Measurements from ENCODE around the gene ICAM4.

Gene ICAM4

DNA sequence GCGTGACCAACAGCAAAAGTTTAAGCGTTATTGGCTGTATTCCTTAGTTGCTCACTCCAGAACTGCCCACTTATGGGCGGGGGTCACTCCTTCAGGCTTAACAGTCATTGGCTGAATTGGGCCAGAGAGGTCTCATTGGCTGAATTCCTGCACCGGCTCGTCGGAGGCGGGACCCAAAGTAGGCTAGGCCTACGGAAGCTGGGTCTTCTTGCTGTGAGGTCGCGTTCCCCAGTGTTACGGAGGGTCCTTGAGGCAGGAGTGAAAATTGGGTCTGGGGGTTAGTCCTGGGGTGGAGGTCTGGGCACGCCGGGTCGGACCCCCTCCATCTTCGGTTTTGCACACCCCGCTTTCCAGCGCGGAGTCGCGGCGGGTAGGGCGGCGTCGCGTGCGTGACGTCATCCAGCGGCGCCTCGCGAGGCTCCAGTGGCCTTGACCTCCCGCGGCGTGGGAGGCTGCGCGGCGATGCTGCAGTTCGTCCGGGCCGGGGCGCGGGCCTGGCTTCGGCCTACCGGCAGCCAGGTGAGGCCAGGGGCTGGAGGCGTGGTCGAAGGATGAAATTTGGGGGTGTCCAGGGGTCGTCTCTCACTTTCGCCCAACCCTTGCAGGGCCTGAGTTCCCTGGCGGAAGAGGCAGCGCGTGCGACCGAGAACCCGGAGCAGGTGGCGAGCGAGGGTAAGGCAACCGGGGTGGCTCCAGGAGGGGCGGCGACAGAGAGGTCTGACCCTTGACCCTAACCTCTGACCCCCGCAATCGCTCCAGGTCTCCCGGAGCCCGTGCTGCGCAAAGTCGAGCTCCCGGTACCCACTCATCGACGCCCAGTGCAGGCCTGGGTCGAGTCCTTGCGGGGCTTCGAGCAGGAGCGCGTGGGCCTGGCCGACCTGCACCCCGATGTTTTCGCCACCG lies 34.7 kb upstream of the ICAM4 start, which contains the start of gene MRPL4:
Gene MRPL4 (plus strand): TSS at position 423 of the 903 bp plus-strand sequence. CDS start 40 bp downstream, at position 463.
- H2AFZ ChIP-seq (ENCODE audit: low read depth, low read length): peak within 1 kb of the TSS; percentile 79
- H3K79me2 ChIP-seq (ENCODE audit: insufficient read depth, low read length): peaks cover 24% of the 10 kb centered on the region
- peak; percentile 99 for DNase-seq
- H3K9ac ChIP-seq (ENCODE audit: low read depth, low read length): peak within 1 kb of the TSS; percentile 73
- peaks cover 9% of the 10 kb centered on the region; the same call in 1 of the 2 replicates for H4K20me1 ChIP-seq (ENCODE audit: insufficient read depth, low read length)
- peak within 1 kb of the TSS; percentile 81 for H3K27ac ChIP-seq (ENCODE audit: low read length)
- peaks cover 31% of the 10 kb centered on the region for H3K4me1 ChIP-seq (ENCODE audit: insufficient read depth, low read length)
- no peaks in the 10 kb centered on the region for H3K9me3 ChIP-seq (ENCODE audit: insufficient read depth, low read length, severe bottlenecking)
- peak within 1 kb of the TSS; percentile 97 for H3K4me2 ChIP-seq (ENCODE audit: insufficient read depth, low read length)
- H3K4me3 ChIP-seq (ENCODE audit: low read depth in 1 of 2, low read length in 2 of 2): peak within 1 kb of the TSS; percentile 27 to 64; a peak in 3 of 4 replicates
- no peaks in the 10 kb centered on the region for H3K27me3 ChIP-seq (ENCODE audit: insufficient read depth, low read length, poor library complexity)
- ATAC-seq (ENCODE audit: insufficient read depth, low read depth): peak; percentile 98
- TF ChIP-seq, protein P1, sequence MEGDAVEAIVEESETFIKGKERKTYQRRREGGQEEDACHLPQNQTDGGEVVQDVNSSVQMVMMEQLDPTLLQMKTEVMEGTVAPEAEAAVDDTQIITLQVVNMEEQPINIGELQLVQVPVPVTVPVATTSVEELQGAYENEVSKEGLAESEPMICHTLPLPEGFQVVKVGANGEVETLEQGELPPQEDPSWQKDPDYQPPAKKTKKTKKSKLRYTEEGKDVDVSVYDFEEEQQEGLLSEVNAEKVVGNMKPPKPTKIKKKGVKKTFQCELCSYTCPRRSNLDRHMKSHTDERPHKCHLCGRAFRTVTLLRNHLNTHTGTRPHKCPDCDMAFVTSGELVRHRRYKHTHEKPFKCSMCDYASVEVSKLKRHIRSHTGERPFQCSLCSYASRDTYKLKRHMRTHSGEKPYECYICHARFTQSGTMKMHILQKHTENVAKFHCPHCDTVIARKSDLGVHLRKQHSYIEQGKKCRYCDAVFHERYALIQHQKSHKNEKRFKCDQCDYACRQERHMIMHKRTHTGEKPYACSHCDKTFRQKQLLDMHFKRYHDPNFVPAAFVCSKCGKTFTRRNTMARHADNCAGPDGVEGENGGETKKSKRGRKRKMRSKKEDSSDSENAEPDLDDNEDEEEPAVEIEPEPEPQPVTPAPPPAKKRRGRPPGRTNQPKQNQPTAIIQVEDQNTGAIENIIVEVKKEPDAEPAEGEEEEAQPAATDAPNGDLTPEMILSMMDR (IDR thresholded peaks at IDR 0.05; ENCODE audit: borderline replicate concordance, extremely low read depth, low read length, poor library complexity, severe bottlenecking): peak; percentile 7
- TF ChIP-seq EZH2 (IDR thresholded peaks at IDR 0.05; ENCODE audit: borderline replicate concordance, low read depth, low read length, severe bottlenecking): no peak
- peaks cover 32% of the 10 kb centered on the region for H3K36me3 ChIP-seq (ENCODE audit: insufficient read depth, low read length)

DNA sequence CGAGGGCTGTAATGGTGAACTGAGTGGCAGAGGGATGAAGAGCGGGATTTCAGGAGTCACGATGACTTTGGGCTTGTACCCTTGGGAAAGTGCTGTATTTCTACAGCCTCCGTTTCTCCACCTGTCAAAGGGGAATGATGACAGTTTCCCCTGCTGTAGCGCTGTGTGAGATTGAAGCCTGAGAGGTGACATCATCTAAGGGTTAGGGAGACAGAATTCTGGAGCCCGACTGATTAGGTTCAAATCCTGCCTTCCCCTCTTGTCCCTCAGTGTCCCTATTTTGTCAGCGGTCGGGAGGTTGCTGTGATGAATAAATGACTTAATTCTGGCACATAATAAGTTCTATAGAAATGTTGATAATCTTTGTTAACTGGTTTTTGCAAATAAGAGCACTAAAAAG lies 34.0 kb upstream of the ICAM4 start:
- Histone ChIP-seq H3K4me3 (ENCODE audit: low read depth in 1 of 2, low read length in 2 of 2) (peak overlapping the region; percentile 27 to 64; a peak in 3 of 4 replicates), H3K4me1 (ENCODE audit: insufficient read depth, low read length) (peaks cover 31% of the 10 kb centered on the region), H4K20me1 (ENCODE audit: insufficient read depth, low read length) (peaks cover 9% of the 10 kb centered on the region; the same call in 1 of the 2 replicates), H3K9me3 (ENCODE audit: insufficient read depth, low read length, severe bottlenecking) (no peaks in the 10 kb centered on the region), H3K79me2 (ENCODE audit: insufficient read depth, low read length) (peaks cover 24% of the 10 kb centered on the region), H2AFZ (ENCODE audit: low read depth, low read length) (peak overlapping the region; percentile 79), H3K36me3 (ENCODE audit: insufficient read depth, low read length) (peaks cover 39% of the 10 kb centered on the region), H3K27me3 (ENCODE audit: insufficient read depth, low read length, poor library complexity) (no peaks in the 10 kb centered on the region), H3K27ac (ENCODE audit: low read length) (peak overlapping the region; percentile 81), H3K9ac (ENCODE audit: low read depth, low read length) (peak overlapping the region; percentile 73), H3K4me2 (ENCODE audit: insufficient read depth, low read length) (peak overlapping the region; percentile 97)
- DNase-seq (no peak), ATAC-seq (ENCODE audit: insufficient read depth, low read depth) (no peak)
- no peak for TF ChIP-seq EZH2 (IDR thresholded peaks at IDR 0.05; ENCODE audit: borderline replicate concordance, low read depth, low read length, severe bottlenecking)
- TF ChIP-seq, protein P1 (IDR thresholded peaks at IDR 0.05; ENCODE audit: borderline replicate concordance, extremely low read depth, low read length, poor library complexity, severe bottlenecking): no peak

DNA sequence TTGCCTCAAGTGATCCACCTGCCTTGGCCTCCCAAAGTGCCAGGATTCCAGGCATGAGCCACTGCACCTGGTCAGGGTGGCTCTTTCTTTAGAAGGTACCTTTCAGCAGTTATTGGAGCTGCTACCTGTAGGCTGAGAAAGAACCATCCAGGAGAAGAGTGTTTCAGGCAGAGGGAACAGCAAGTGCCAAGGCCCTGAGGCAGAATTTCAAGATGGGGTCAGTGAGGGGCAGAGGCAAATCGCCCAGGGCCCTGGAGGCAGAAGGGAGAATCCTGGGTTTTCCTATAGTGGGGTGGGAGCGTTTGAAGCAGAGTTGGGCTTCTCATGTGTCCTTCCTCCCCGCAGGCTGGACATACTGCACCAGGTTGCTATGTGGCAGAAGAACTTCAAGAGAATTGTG lies 32.5 kb upstream of the ICAM4 start:
- DNase-seq (no peak), ATAC-seq (ENCODE audit: insufficient read depth, low read depth) (no peak)
- Histone ChIP-seq H3K27me3 (ENCODE audit: insufficient read depth, low read length, poor library complexity) (no peaks in the 10 kb centered on the region), H3K79me2 (ENCODE audit: insufficient read depth, low read length) (peaks cover 24% of the 10 kb centered on the region), H3K9me3 (ENCODE audit: insufficient read depth, low read length, severe bottlenecking) (no peaks in the 10 kb centered on the region), H3K4me1 (ENCODE audit: insufficient read depth, low read length) (peaks cover 31% of the 10 kb centered on the region), H3K27ac (ENCODE audit: low read length) (no peak overlapping the region), H3K4me2 (ENCODE audit: insufficient read depth, low read length) (no peak overlapping the region), H4K20me1 (ENCODE audit: insufficient read depth, low read length) (peaks cover 17% of the 10 kb centered on the region; the same call in 1 of the 2 replicates), H2AFZ (ENCODE audit: low read depth, low read length) (no peak overlapping the region), H3K36me3 (ENCODE audit: insufficient read depth, low read length) (peaks cover 52% of the 10 kb centered on the region), H3K9ac (ENCODE audit: low read depth, low read length) (no peak overlapping the region), H3K4me3 (ENCODE audit: low read depth in 1 of 2, low read length in 2 of 2) (no peak overlapping the region; a peak in 1 of 4 replicates)
- TF ChIP-seq, protein P1 (IDR thresholded peaks at IDR 0.05; ENCODE audit: borderline replicate concordance, extremely low read depth, low read length, poor library complexity, severe bottlenecking): no peak
- no peak for TF ChIP-seq EZH2 (IDR thresholded peaks at IDR 0.05; ENCODE audit: borderline replicate concordance, low read depth, low read length, severe bottlenecking)

Measured in DND-41 (cell line).